Trophoblast cell (in vitro differentiated cells and primary cell): Measurements from ENCODE around the gene TNFRSF6B.

Experiments used
- DNase-seq, 2 donors: peaks; one replicate each; pipeline ENCODE4 v3.0.0-alpha.2; 2016
- H2AFZ ChIP-seq: 2 replicates; pipeline ENCODE4 v1.6.1; 2013; ENCODE audit warnings: low read length, moderate library complexity, mild to moderate bottlenecking; ENCODE audit not compliant: insufficient read depth, poor library complexity
- H2AK5ac ChIP-seq: 2 replicates; pipeline ENCODE4 v1.6.1; 2013; ENCODE audit warnings: mild to moderate bottlenecking, low read length
- H2BK120ac ChIP-seq: 2 replicates; pipeline ENCODE4 v1.6.1; 2013; ENCODE audit warnings: low read length, mild to moderate bottlenecking, moderate library complexity; ENCODE audit not compliant: insufficient read depth, poor library complexity
- H2BK12ac ChIP-seq: 2 replicates; pipeline ENCODE4 v1.6.1; 2013; ENCODE audit warnings: mild to moderate bottlenecking, low read length, moderate library complexity
- H2BK5ac ChIP-seq: 2 replicates; pipeline ENCODE4 v1.6.1; 2013; ENCODE audit warnings: low read length, low read depth, moderate library complexity, mild to moderate bottlenecking; ENCODE audit not compliant: poor library complexity
- H3K14ac ChIP-seq: 2 replicates; pipeline ENCODE4 v1.6.1; 2013; ENCODE audit warnings: mild to moderate bottlenecking, low read length
- H3K18ac ChIP-seq: 2 replicates; pipeline ENCODE4 v1.6.1; 2013; ENCODE audit warnings: mild to moderate bottlenecking, low read length
- H3K23ac ChIP-seq: 2 replicates; pipeline ENCODE4 v1.6.1; 2013; ENCODE audit warnings: low read length
- H3K27ac ChIP-seq: 2 replicates; pipeline ENCODE4 v1.5.1; 2013; ENCODE audit warnings: low read depth, mild to moderate bottlenecking, inconsistent platforms, low read length, moderate library complexity
- H3K27me3 ChIP-seq: 2 replicates; pipeline ENCODE4 v1.6.1; 2013; ENCODE audit warnings: inconsistent platforms, mild to moderate bottlenecking, low read length, moderate library complexity; ENCODE audit not compliant: insufficient read depth
- H3K36me3 ChIP-seq, 2 experiments: 1 replicate in 1 of 2; 2 replicates in 1 of 2; pipeline ENCODE4 v1.6.1; 2013; ENCODE audit warnings: low read length in 2 of 2, mild to moderate bottlenecking in 2 of 2, moderate library complexity in 1 of 2; ENCODE audit not compliant: insufficient read depth in 2 of 2, control insufficient read depth in 1 of 2
- H3K4ac ChIP-seq: 2 replicates; pipeline ENCODE4 v1.6.1; 2013; ENCODE audit warnings: low read depth, mild to moderate bottlenecking, low read length, moderate library complexity
- H3K4me1 ChIP-seq, 2 experiments: 1 replicate in 1 of 2; 2 replicates in 1 of 2; pipeline ENCODE4 v1.6.1; 2013; ENCODE audit warnings: low read length in 2 of 2, mild to moderate bottlenecking in 2 of 2, moderate library complexity in 1 of 2; ENCODE audit not compliant: insufficient read depth in 2 of 2, control insufficient read depth in 1 of 2
- H3K4me2 ChIP-seq: 2 replicates; pipeline ENCODE4 v1.6.1; 2013; ENCODE audit warnings: inconsistent platforms, mild to moderate bottlenecking, low read length, moderate library complexity
- H3K4me3 ChIP-seq: 2 replicates; pipeline ENCODE4 v1.5.1; 2013; ENCODE audit warnings: mild to moderate bottlenecking, low read depth, low read length, inconsistent platforms
- H3K79me1 ChIP-seq: one replicate; pipeline ENCODE4 v1.6.1; 2013; ENCODE audit warnings: low read length
- H3K79me2 ChIP-seq: 2 replicates; pipeline ENCODE4 v1.6.1; 2013; ENCODE audit warnings: low read length, mild to moderate bottlenecking; ENCODE audit not compliant: control insufficient read depth, insufficient read depth, poor library complexity
- H3K9ac ChIP-seq: 2 replicates; pipeline ENCODE4 v1.6.1; 2013; ENCODE audit warnings: mild to moderate bottlenecking, low read length
- H3K9me3 ChIP-seq: 2 replicates; pipeline ENCODE4 v1.6.1; 2013; ENCODE audit warnings: low read depth, mild to moderate bottlenecking, control low read depth, inconsistent platforms, low read length; ENCODE audit not compliant: insufficient read depth
- H4K12ac ChIP-seq: 2 replicates; pipeline ENCODE4 v1.6.1; 2013; ENCODE audit warnings: low read depth, mild to moderate bottlenecking, low read length, moderate library complexity
- H4K8ac ChIP-seq: 2 replicates; pipeline ENCODE4 v1.6.1; 2013; ENCODE audit warnings: low read depth, mild to moderate bottlenecking, low read length, moderate library complexity
- H4K91ac ChIP-seq: one replicate; pipeline ENCODE4 v1.6.1; 2013; ENCODE audit warnings: low read depth, mild to moderate bottlenecking, low read length, moderate library complexity
- WGBS: extraction: QIAGEN DNeasy Blood & Tissue Kit; methylation state at CpG from one replicate; pipeline ENCODE4 v1.1.7; 2013; ENCODE audit warnings: missing lambda C conversion rate; ENCODE audit not compliant: insufficient read length, insufficient coverage; ENCODE audit errors: extremely low coverage; 5-methylcytosine and 5-hydroxymethylcytosine counted together

Gene TNFRSF6B

GRCh38 chr20:63739130-63740069 is 42.9 kb downstream of the TNFRSF6B start, which contains the start of gene SLC2A4RG:
Gene SLC2A4RG (plus strand): TSS chr20:63739776. CDS start chr20:63739913, 137 bp downstream.
- Histone ChIP-seq H3K4me2 (peak within 1 kb of the TSS; percentile 95), H3K9ac (peak within 1 kb of the TSS; percentile 77), H3K18ac (peak within 1 kb of the TSS; percentile 86), H2AFZ (peak within 1 kb of the TSS; percentile 89), H3K4me1 (peaks cover 16% of the 10 kb centered on the region in 2 experiments), H3K9me3 (no peaks in the 10 kb centered on the region), H3K36me3 (peaks cover 44 to 47% of the 10 kb centered on the region in 2 experiments), H3K14ac (peak within 1 kb of the TSS; percentile 89), H3K27me3 (no peaks in the 10 kb centered on the region), H4K12ac (peak within 1 kb of the TSS; percentile 76), H4K91ac (peak within 1 kb of the TSS; percentile 86), H3K4ac (peak within 1 kb of the TSS; percentile 57), H2BK12ac (peak within 1 kb of the TSS; percentile 39), H3K79me2 (peaks cover 7% of the 10 kb centered on the region), H2BK120ac (peak within 1 kb of the TSS; percentile 88), H3K4me3 (peak within 1 kb of the TSS; percentile 78), H2BK5ac (peak within 1 kb of the TSS; percentile 83), H3K27ac (peak within 1 kb of the TSS; percentile 77), H4K8ac (peak within 1 kb of the TSS; percentile 75), H2AK5ac (peak within 1 kb of the TSS; percentile 82), H3K23ac (no peak within 1 kb of the TSS), H3K79me1 (peaks cover 15% of the 10 kb centered on the region)
- DNase-seq, result peak; percentile 68 to 87
- WGBS, result no CpG with 5 or more reads among the region's 136 CpGs

- DNase-seq, result peak in 1 of 2 donors; percentile 29
- H3K18ac ChIP-seq, result peak overlapping the region; percentile 86
- no peaks in the 10 kb centered on the region for H3K27me3 ChIP-seq
- H3K4me3 ChIP-seq, result peak overlapping the region; percentile 78
- H3K4ac ChIP-seq, result peak overlapping the region; percentile 57
- peak overlapping the region; percentile 83 for H2BK5ac ChIP-seq
- H3K14ac ChIP-seq, result peak overlapping the region; percentile 89
- no peak overlapping the region for H2BK12ac ChIP-seq
- H3K79me2 ChIP-seq, result peaks cover 7% of the 10 kb centered on the region
- peak overlapping the region; percentile 89 for H2AFZ ChIP-seq
- no peak overlapping the region for H3K23ac ChIP-seq
- no CpG with 5 or more reads among the region's 80 CpGs for WGBS
- peaks cover 37 to 43% of the 10 kb centered on the region in 2 experiments for H3K36me3 ChIP-seq
- peak overlapping the region; percentile 88 for H2BK120ac ChIP-seq
- peak overlapping the region; percentile 75 for H4K8ac ChIP-seq
- H4K91ac ChIP-seq, result peak overlapping the region; percentile 86
- peak overlapping the region; percentile 77 for H3K27ac ChIP-seq
- peaks cover 15% of the 10 kb centered on the region for H3K79me1 ChIP-seq
- peak overlapping the region; percentile 76 for H4K12ac ChIP-seq
- peaks cover 16% of the 10 kb centered on the region in 2 experiments for H3K4me1 ChIP-seq
- peak overlapping the region; percentile 61 for H3K4me2 ChIP-seq
- H3K9ac ChIP-seq, result peak overlapping the region; percentile 77
- H3K9me3 ChIP-seq, result no peaks in the 10 kb centered on the region
- H2AK5ac ChIP-seq, result peak overlapping the region; percentile 76
Measured at GRCh38 chr20:63740070-63740626, 43.7 kb downstream of the TNFRSF6B start.

- Histone ChIP-seq H2BK120ac (peak overlapping the region; percentile 88), H2AK5ac (peak overlapping the region; percentile 76), H3K36me3 (peaks cover 31 to 40% of the 10 kb centered on the region in 2 experiments), H3K4me2 (peak overlapping the region; percentile 61), H3K9me3 (no peaks in the 10 kb centered on the region), H3K79me1 (peaks cover 15% of the 10 kb centered on the region), H4K91ac (peak overlapping the region; percentile 85), H3K9ac (peak overlapping the region; percentile 41), H2AFZ (peak overlapping the region; percentile 89), H2BK12ac (peak overlapping the region; percentile 39), H4K8ac (peak overlapping the region; percentile 72), H3K18ac (peak overlapping the region; percentile 86), H3K23ac (no peak overlapping the region), H4K12ac (peak overlapping the region; percentile 76), H3K4me3 (peak overlapping the region; percentile 78), H3K4ac (peak overlapping the region; percentile 57), H3K14ac (peak overlapping the region; percentile 89), H3K4me1 (peaks cover 16% of the 10 kb centered on the region in 2 experiments), H3K27ac (peak overlapping the region; percentile 77), H2BK5ac (peak overlapping the region; percentile 83), H3K79me2 (peaks cover 7% of the 10 kb centered on the region), H3K27me3 (no peaks in the 10 kb centered on the region)
- peak; percentile 71 to 76 for DNase-seq
- no CpG with 5 or more reads among the region's 29 CpGs for WGBS
Measured at GRCh38 chr20:63740627-63741353, 44.3 kb downstream of the TNFRSF6B start.

- Histone ChIP-seq H3K4me3 (no peak overlapping the region), H3K18ac (peak overlapping the region; percentile 66), H3K4me2 (peak overlapping the region; percentile 61), H3K27ac (peak overlapping the region; percentile 77), H2BK120ac (no peak overlapping the region), H4K8ac (no peak overlapping the region), H3K14ac (peak overlapping the region; percentile 13), H3K4ac (peak overlapping the region; percentile 4), H3K23ac (no peak overlapping the region), H3K36me3 (peaks cover 28 to 36% of the 10 kb centered on the region in 2 experiments), H3K9ac (peak overlapping the region; percentile 9), H3K79me1 (peaks cover 15% of the 10 kb centered on the region), H4K91ac (peak overlapping the region; percentile 85), H3K9me3 (no peaks in the 10 kb centered on the region), H4K12ac (peak overlapping the region; percentile 8), H3K27me3 (no peaks in the 10 kb centered on the region), H2BK5ac (peak overlapping the region; percentile 83), H2BK12ac (no peak overlapping the region), H3K4me1 (peaks cover 16% of the 10 kb centered on the region in 2 experiments), H2AFZ (no peak overlapping the region), H3K79me2 (peaks cover 7% of the 10 kb centered on the region), H2AK5ac (no peak overlapping the region)
- no CpG with 5 or more reads among the region's 6 CpGs for WGBS
- DNase-seq, result no peak
Measured at GRCh38 chr20:63741354-63741675, 44.9 kb downstream of the TNFRSF6B start.
